Heart left ventricle (tissue), 13 donors: Measurements from ENCODE around the gene MEOX2.

Experiments
- POLR2A ChIP-seq, 2 donors: fragments of 450-650 bp; IDR thresholded peaks; one replicate each; pipeline ENCODE4 v1.6.1; 2017; ENCODE audit warnings: antibody characterized with exemption in 2 of 2, mild to moderate bottlenecking in 2 of 2, moderate library complexity in 2 of 2
- TF ChIP-seq, protein P1 (sequence below), 12 donors: fragments of 200-600 bp; sonication (generic) in 4 of 12; IDR thresholded peaks; one replicate each; pipeline versions ENCODE4 v1.5.0 to v1.8.0; 2018 to 2022; ENCODE audit warnings: antibody characterized with exemption in 12 of 12, mild to moderate bottlenecking in 5 of 12
- donor health status: ischemic (EF 13 %, LVEDD 7.1; RV severe dilation, severe dysfunction).
- donor health status: DM: no; HTN: yes; CAD: no.
- donor health status: DM: no; HTN: no; CAD: no.
- donor health status: ischemic (EF 25% LVEDD 6.9; RV normal size, moderate dysfunction).
- donor health status: ischemic (EF 25% LVEDD 5.7; RV mildly dilated, moderate dysfunction).
- donor health status: ischemic (EF 35%, LVEDD 5.7; RV mildly dilated, moderate dysfunction).
- donor health status: nonischemic (EF 11% LVEDD 7.7; RV severe dilation, severe dysfunction).
- donor health status: DM: yes; HTN: yes; CAD: no.
- donor health status: PGD.
- donor health status: ischemic (EF 29% LVEDD 5.4; RV normal size, mild dysfunction).
- donor health status: nonischemic (EF 23%, LVEDD 6.1; RV moderate dilation, normal function).

GRCh38 chr7:15651693-15652092, 34.8 kb downstream of the MEOX2 start:
- TF ChIP-seq, protein P1, sequence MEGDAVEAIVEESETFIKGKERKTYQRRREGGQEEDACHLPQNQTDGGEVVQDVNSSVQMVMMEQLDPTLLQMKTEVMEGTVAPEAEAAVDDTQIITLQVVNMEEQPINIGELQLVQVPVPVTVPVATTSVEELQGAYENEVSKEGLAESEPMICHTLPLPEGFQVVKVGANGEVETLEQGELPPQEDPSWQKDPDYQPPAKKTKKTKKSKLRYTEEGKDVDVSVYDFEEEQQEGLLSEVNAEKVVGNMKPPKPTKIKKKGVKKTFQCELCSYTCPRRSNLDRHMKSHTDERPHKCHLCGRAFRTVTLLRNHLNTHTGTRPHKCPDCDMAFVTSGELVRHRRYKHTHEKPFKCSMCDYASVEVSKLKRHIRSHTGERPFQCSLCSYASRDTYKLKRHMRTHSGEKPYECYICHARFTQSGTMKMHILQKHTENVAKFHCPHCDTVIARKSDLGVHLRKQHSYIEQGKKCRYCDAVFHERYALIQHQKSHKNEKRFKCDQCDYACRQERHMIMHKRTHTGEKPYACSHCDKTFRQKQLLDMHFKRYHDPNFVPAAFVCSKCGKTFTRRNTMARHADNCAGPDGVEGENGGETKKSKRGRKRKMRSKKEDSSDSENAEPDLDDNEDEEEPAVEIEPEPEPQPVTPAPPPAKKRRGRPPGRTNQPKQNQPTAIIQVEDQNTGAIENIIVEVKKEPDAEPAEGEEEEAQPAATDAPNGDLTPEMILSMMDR (IDR thresholded peaks at IDR 0.05), result no peak
- TF ChIP-seq POLR2A (IDR thresholded peaks at IDR 0.05), result no peak
